Trophoblast cell (in vitro differentiated cells and primary cell): ENCODE data around the gene AUTS2.

ENCODE experiments used
- DNase-seq, 2 donors: peaks; one replicate each; pipeline ENCODE4 v3.0.0-alpha.2; 2016
- H2AFZ ChIP-seq: 2 replicates; pipeline ENCODE4 v1.6.1; 2013; ENCODE audit warnings: low read length, moderate library complexity, mild to moderate bottlenecking; ENCODE audit not compliant: insufficient read depth, poor library complexity
- H2AK5ac ChIP-seq: 2 replicates; pipeline ENCODE4 v1.6.1; 2013; ENCODE audit warnings: mild to moderate bottlenecking, low read length
- H2BK120ac ChIP-seq: 2 replicates; pipeline ENCODE4 v1.6.1; 2013; ENCODE audit warnings: low read length, mild to moderate bottlenecking, moderate library complexity; ENCODE audit not compliant: insufficient read depth, poor library complexity
- H2BK12ac ChIP-seq: 2 replicates; pipeline ENCODE4 v1.6.1; 2013; ENCODE audit warnings: mild to moderate bottlenecking, low read length, moderate library complexity
- H2BK5ac ChIP-seq: 2 replicates; pipeline ENCODE4 v1.6.1; 2013; ENCODE audit warnings: low read length, low read depth, moderate library complexity, mild to moderate bottlenecking; ENCODE audit not compliant: poor library complexity
- H3K14ac ChIP-seq: 2 replicates; pipeline ENCODE4 v1.6.1; 2013; ENCODE audit warnings: mild to moderate bottlenecking, low read length
- H3K18ac ChIP-seq: 2 replicates; pipeline ENCODE4 v1.6.1; 2013; ENCODE audit warnings: mild to moderate bottlenecking, low read length
- H3K23ac ChIP-seq: 2 replicates; pipeline ENCODE4 v1.6.1; 2013; ENCODE audit warnings: low read length
- H3K27ac ChIP-seq: 2 replicates; pipeline ENCODE4 v1.5.1; 2013; ENCODE audit warnings: low read depth, mild to moderate bottlenecking, inconsistent platforms, low read length, moderate library complexity
- H3K27me3 ChIP-seq: 2 replicates; pipeline ENCODE4 v1.6.1; 2013; ENCODE audit warnings: inconsistent platforms, mild to moderate bottlenecking, low read length, moderate library complexity; ENCODE audit not compliant: insufficient read depth
- H3K36me3 ChIP-seq, 2 experiments: 1 replicate in 1 of 2; 2 replicates in 1 of 2; pipeline ENCODE4 v1.6.1; 2013; ENCODE audit warnings: low read length in 2 of 2, mild to moderate bottlenecking in 2 of 2, moderate library complexity in 1 of 2; ENCODE audit not compliant: insufficient read depth in 2 of 2, control insufficient read depth in 1 of 2
- H3K4ac ChIP-seq: 2 replicates; pipeline ENCODE4 v1.6.1; 2013; ENCODE audit warnings: low read depth, mild to moderate bottlenecking, low read length, moderate library complexity
- H3K4me1 ChIP-seq, 2 experiments: 1 replicate in 1 of 2; 2 replicates in 1 of 2; pipeline ENCODE4 v1.6.1; 2013; ENCODE audit warnings: low read length in 2 of 2, mild to moderate bottlenecking in 2 of 2, moderate library complexity in 1 of 2; ENCODE audit not compliant: insufficient read depth in 2 of 2, control insufficient read depth in 1 of 2
- H3K4me2 ChIP-seq: 2 replicates; pipeline ENCODE4 v1.6.1; 2013; ENCODE audit warnings: inconsistent platforms, mild to moderate bottlenecking, low read length, moderate library complexity
- H3K4me3 ChIP-seq: 2 replicates; pipeline ENCODE4 v1.5.1; 2013; ENCODE audit warnings: mild to moderate bottlenecking, low read depth, low read length, inconsistent platforms
- H3K79me1 ChIP-seq: one replicate; pipeline ENCODE4 v1.6.1; 2013; ENCODE audit warnings: low read length
- H3K79me2 ChIP-seq: 2 replicates; pipeline ENCODE4 v1.6.1; 2013; ENCODE audit warnings: low read length, mild to moderate bottlenecking; ENCODE audit not compliant: control insufficient read depth, insufficient read depth, poor library complexity
- H3K9ac ChIP-seq: 2 replicates; pipeline ENCODE4 v1.6.1; 2013; ENCODE audit warnings: mild to moderate bottlenecking, low read length
- H3K9me3 ChIP-seq: 2 replicates; pipeline ENCODE4 v1.6.1; 2013; ENCODE audit warnings: low read depth, mild to moderate bottlenecking, control low read depth, inconsistent platforms, low read length; ENCODE audit not compliant: insufficient read depth
- H4K12ac ChIP-seq: 2 replicates; pipeline ENCODE4 v1.6.1; 2013; ENCODE audit warnings: low read depth, mild to moderate bottlenecking, low read length, moderate library complexity
- H4K8ac ChIP-seq: 2 replicates; pipeline ENCODE4 v1.6.1; 2013; ENCODE audit warnings: low read depth, mild to moderate bottlenecking, low read length, moderate library complexity
- H4K91ac ChIP-seq: one replicate; pipeline ENCODE4 v1.6.1; 2013; ENCODE audit warnings: low read depth, mild to moderate bottlenecking, low read length, moderate library complexity
- WGBS: extraction: QIAGEN DNeasy Blood & Tissue Kit; methylation state at CpG from one replicate; pipeline ENCODE4 v1.1.7; 2013; ENCODE audit warnings: missing lambda C conversion rate; ENCODE audit not compliant: insufficient read length, insufficient coverage; ENCODE audit errors: extremely low coverage; 5-methylcytosine and 5-hydroxymethylcytosine counted together

AUTS2 gene

DNA sequence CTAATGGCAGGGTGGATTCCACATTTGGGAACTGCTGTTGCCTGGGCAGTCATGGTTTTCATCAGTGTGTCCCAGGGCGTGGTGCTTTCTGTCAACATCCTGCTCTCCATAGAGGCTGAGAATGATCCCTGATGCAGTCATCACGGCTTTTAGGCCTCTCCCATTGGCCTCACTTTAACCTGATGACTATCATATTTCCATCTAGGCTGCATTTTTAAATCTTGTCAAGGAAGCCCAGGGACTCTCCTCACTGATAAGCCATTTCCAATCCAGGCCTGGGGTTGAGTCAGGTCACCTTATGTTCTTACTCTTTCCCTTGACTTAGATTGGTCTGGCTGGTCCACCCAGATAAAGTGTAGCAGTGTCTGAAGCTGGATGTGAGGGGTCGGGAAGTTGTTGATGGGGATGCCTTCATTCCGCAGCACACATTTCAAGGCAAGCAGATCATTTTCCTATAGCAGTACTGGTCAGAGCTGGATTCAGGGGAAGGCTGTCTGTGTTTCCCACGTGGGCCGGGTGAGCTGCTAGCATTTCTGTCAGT is 177.0 kb downstream of the AUTS2 start:
- Histone ChIP-seq H3K27ac (no peak overlapping the region), H3K4me3 (no peak overlapping the region)

DNA sequence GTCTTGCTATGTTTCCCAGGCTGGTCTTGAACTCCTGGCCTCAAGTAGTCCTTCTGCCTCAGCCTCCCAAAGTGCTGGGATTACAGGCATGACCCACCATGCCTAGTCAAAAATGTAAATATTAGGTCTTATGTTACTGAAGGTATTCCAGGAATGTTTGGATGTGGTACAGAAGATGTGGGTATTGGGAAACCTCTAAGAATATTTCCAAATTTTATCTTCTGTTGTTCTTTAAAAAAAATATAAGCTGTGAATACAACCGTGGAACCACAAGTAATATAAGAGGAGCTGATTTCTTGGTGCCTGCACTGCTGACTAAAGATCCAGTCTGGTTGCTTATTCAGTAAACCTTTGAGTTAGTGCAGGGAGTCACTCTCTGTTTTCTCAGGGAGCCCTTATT is 178.3 kb downstream of the AUTS2 start:
- Histone ChIP-seq H3K79me1 (peaks cover 11% of the 10 kb centered on the region), H3K27ac (no peak overlapping the region), H3K27me3 (no peaks in the 10 kb centered on the region), H3K14ac (no peak overlapping the region), H2BK12ac (no peak overlapping the region), H4K91ac (no peak overlapping the region), H3K9ac (no peak overlapping the region), H3K9me3 (no peaks in the 10 kb centered on the region), H3K36me3 (no peaks in the 10 kb centered on the region), H2AFZ (no peak overlapping the region), H4K8ac (no peak overlapping the region), H2BK120ac (no peak overlapping the region), H4K12ac (no peak overlapping the region), H3K4me2 (no peak overlapping the region), H3K79me2 (no peaks in the 10 kb centered on the region), H3K18ac (no peak overlapping the region), H3K4me1 (peaks cover 22 to 25% of the 10 kb centered on the region in 2 experiments), H3K23ac (no peak overlapping the region), H3K4ac (no peak overlapping the region), H2AK5ac (no peak overlapping the region), H2BK5ac (no peak overlapping the region), H3K4me3 (no peak overlapping the region)
- peak in 1 of 2 donors; percentile 54 for DNase-seq
- no CpG with 5 or more reads among the region's 1 CpG for WGBS

More for the DNA sequence above, 177.0 kb downstream of the AUTS2 start:
- Histone ChIP-seq H3K4ac (no peak overlapping the region), H4K8ac (no peak overlapping the region), H3K4me1 (peaks cover 19 to 21% of the 10 kb centered on the region in 2 experiments), H4K91ac (no peak overlapping the region), H3K18ac (no peak overlapping the region), H2BK120ac (no peak overlapping the region), H2BK12ac (no peak overlapping the region), H2AFZ (no peak overlapping the region), H3K27me3 (no peaks in the 10 kb centered on the region), H3K9ac (no peak overlapping the region), H3K9me3 (no peaks in the 10 kb centered on the region), H2AK5ac (no peak overlapping the region), H3K14ac (no peak overlapping the region), H3K79me1 (peaks cover 8% of the 10 kb centered on the region), H4K12ac (no peak overlapping the region), H3K79me2 (no peaks in the 10 kb centered on the region), H2BK5ac (no peak overlapping the region), H3K36me3 (no peaks in the 10 kb centered on the region), H3K23ac (no peak overlapping the region), H3K4me2 (no peak overlapping the region)
- DNase-seq: peak; percentile 10 to 39
- WGBS: no CpG with 5 or more reads among the region's 6 CpGs

- Histone ChIP-seq H3K9ac (no peak overlapping the region), H4K12ac (no peak overlapping the region), H3K14ac (no peak overlapping the region), H3K9me3 (no peaks in the 10 kb centered on the region), H3K27me3 (no peaks in the 10 kb centered on the region), H4K91ac (no peak overlapping the region), H2BK12ac (no peak overlapping the region), H3K4me2 (no peak overlapping the region), H3K4ac (no peak overlapping the region), H2AK5ac (no peak overlapping the region), H3K4me1 (peaks cover 23 to 30% of the 10 kb centered on the region in 2 experiments), H3K23ac (no peak overlapping the region), H3K27ac (no peak overlapping the region), H3K18ac (no peak overlapping the region), H4K8ac (no peak overlapping the region), H2AFZ (no peak overlapping the region), H2BK120ac (no peak overlapping the region), H2BK5ac (no peak overlapping the region), H3K4me3 (no peak overlapping the region), H3K79me2 (no peaks in the 10 kb centered on the region), H3K79me1 (peaks cover 15% of the 10 kb centered on the region), H3K36me3 (no peaks in the 10 kb centered on the region)
- no peak for DNase-seq
Observed at GRCh38 chr7:69778138-69778537, 179.9 kb downstream of the AUTS2 start.

DNA sequence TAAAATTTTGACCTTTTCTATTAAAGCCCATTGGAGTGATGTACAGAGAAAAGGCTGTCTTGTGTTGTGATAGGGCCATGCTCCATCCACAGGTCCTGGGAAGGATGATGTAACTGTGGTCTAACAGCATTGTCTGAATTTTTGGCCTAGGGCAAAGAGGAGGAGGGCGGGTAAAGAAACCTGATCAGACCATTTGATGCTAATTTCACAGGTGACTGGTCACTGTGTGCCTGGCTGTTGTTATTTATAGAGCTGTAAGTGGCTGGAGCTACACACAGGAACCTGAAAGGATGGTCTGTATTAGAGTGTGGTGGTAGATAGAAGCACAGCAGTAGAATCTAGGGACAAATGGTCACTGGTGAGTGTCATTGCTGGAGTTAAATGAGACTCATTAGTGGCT is 182.1 kb downstream of the AUTS2 start:
- Histone ChIP-seq H3K79me1 (peaks cover 12% of the 10 kb centered on the region), H3K18ac (no peak overlapping the region), H3K14ac (no peak overlapping the region), H2AK5ac (no peak overlapping the region), H4K8ac (no peak overlapping the region), H3K9me3 (no peaks in the 10 kb centered on the region), H3K27ac (no peak overlapping the region), H2AFZ (no peak overlapping the region), H3K23ac (no peak overlapping the region), H2BK120ac (no peak overlapping the region), H3K79me2 (no peaks in the 10 kb centered on the region), H2BK5ac (no peak overlapping the region), H4K91ac (no peak overlapping the region), H3K4ac (no peak overlapping the region), H3K4me3 (no peak overlapping the region), H2BK12ac (no peak overlapping the region), H4K12ac (no peak overlapping the region), H3K36me3 (no peaks in the 10 kb centered on the region), H3K9ac (no peak overlapping the region), H3K27me3 (no peaks in the 10 kb centered on the region), H3K4me2 (peak overlapping the region; percentile 28), H3K4me1 (peaks cover 13 to 18% of the 10 kb centered on the region in 2 experiments)
- no CpG with 5 or more reads among the region's 1 CpG for WGBS
- peak; percentile 89 to 96 for DNase-seq
